H1 (cell line): ENCODE data around the gene ZRANB1. TPM values are rescaled to one million over a fixed set of nuclear protein-coding genes. Genes with fewer than 3 reads are reported as not detected.

Experiments used
- BCL11A ChIP-seq, 2 experiments: IDR thresholded peaks; one replicate each; pipeline ENCODE4 v1.6.1; 2011; ENCODE audit warnings: low read depth in 2 of 2, low read length in 2 of 2, mild to moderate bottlenecking in 2 of 2
- JUND ChIP-seq: IDR thresholded peaks from 2 replicates; pipeline ENCODE4 v1.6.1; 2011; ENCODE audit warnings: mild to moderate bottlenecking, improper control_type of control experiment, low read length
- MAFK ChIP-seq: IDR thresholded peaks from 2 replicates; pipeline ENCODE4 v1.6.1; 2012; ENCODE audit warnings: low read depth, mild to moderate bottlenecking, improper control_type of control experiment, low read length
- NANOG ChIP-seq: IDR thresholded peaks from 2 replicates; pipeline ENCODE4 v1.6.1; 2011; ENCODE audit warnings: low read length, low read depth, mild to moderate bottlenecking, inconsistent platforms; ENCODE audit not compliant: insufficient read depth, poor library complexity, severe bottlenecking
- POLR2AphosphoS5 ChIP-seq: IDR thresholded peaks from 2 replicates; pipeline ENCODE4 v1.6.1; 2011; ENCODE audit warnings: low read depth, low read length
- RNF2 ChIP-seq: fragments of 200-900, 300-1000 bp; sonication (generic); IDR thresholded peaks from 2 replicates; pipeline ENCODE4 v1.7.1; 2016; ENCODE audit warnings: borderline replicate concordance, low read depth, mild to moderate bottlenecking, antibody characterized with exemption, low read length; ENCODE audit not compliant: poor library complexity, severe bottlenecking; ENCODE audit errors: missing control alignments
- SIRT6 ChIP-seq: IDR thresholded peaks from one replicate; pipeline ENCODE4 v1.7.1; 2012; ENCODE audit warnings: low read length, inconsistent platforms
- polyA plus RNA-seq, 7 experiments: library from polyadenylated mRNA; depleted of rRNA in 3 of 7; stranded (reverse) in 5 of 7; unstranded in 2 of 7; fragments of >200 nt in 5 of 7; fragments of 200-250 nt in 2 of 7; gene quantifications; 1 replicate in 5 of 7; 2 replicates in 1 of 7; 4 replicates in 1 of 7; pipeline versions ENCODE4 v1.2.1 to v1.2.3, GENCODE V29; 2011 to 2013; ENCODE audit warnings: missing spikeins in 2 of 7, mixed read lengths in 2 of 7
- total RNA-seq: library from RNA; stranded (reverse); fragmentation: NEBNext Ultra II Directional; extraction: Animal tissue kit (Norgen Biotek cat#: 25700); gene quantifications from 2 replicates; pipeline ENCODE4 v1.2.1, GENCODE V29; 2021
- TF ChIP-seq, protein P1 (sequence below), 3 experiments: IDR thresholded peaks; 1 replicate in 2 of 3; 2 replicates in 1 of 3; pipeline versions ENCODE4 v1.5.1 to v1.6.1; 2011; ENCODE audit warnings: low read length in 3 of 3, mild to moderate bottlenecking in 3 of 3, inconsistent platforms in 2 of 3, low read depth in 1 of 3, moderate library complexity in 1 of 3; ENCODE audit not compliant: insufficient read depth in 1 of 3; ENCODE audit errors: control extremely low read depth in 1 of 3

ZRANB1 gene
- total and polyA plus RNA-seq, 2 of the 8 experiments (the other 6 are each of a cell fraction or from before 2014, with no cell fraction given): 6.1 to 19.9 TPM

GRCh38 chr10:125004571-125005311, 62.8 kb downstream of the ZRANB1 start (continued):
- TF ChIP-seq JUND (no peak), POLR2AphosphoS5 (no peak), NANOG (no peak), RNF2 (no peak), MAFK (no peak), BCL11A (IDR thresholded peaks at IDR 0.05; ENCODE audit: low read depth in 2 of 2, low read length in 2 of 2) (no peak), SIRT6 (no peak)
- TF ChIP-seq, protein P1, sequence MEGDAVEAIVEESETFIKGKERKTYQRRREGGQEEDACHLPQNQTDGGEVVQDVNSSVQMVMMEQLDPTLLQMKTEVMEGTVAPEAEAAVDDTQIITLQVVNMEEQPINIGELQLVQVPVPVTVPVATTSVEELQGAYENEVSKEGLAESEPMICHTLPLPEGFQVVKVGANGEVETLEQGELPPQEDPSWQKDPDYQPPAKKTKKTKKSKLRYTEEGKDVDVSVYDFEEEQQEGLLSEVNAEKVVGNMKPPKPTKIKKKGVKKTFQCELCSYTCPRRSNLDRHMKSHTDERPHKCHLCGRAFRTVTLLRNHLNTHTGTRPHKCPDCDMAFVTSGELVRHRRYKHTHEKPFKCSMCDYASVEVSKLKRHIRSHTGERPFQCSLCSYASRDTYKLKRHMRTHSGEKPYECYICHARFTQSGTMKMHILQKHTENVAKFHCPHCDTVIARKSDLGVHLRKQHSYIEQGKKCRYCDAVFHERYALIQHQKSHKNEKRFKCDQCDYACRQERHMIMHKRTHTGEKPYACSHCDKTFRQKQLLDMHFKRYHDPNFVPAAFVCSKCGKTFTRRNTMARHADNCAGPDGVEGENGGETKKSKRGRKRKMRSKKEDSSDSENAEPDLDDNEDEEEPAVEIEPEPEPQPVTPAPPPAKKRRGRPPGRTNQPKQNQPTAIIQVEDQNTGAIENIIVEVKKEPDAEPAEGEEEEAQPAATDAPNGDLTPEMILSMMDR (IDR thresholded peaks at IDR 0.05; ENCODE audit: control extremely low read depth in 1 of 3, insufficient read depth in 1 of 3, low read depth in 1 of 3, low read length in 3 of 3): no peak
